ENCODE data around the gene ZNF423.

DNA sequence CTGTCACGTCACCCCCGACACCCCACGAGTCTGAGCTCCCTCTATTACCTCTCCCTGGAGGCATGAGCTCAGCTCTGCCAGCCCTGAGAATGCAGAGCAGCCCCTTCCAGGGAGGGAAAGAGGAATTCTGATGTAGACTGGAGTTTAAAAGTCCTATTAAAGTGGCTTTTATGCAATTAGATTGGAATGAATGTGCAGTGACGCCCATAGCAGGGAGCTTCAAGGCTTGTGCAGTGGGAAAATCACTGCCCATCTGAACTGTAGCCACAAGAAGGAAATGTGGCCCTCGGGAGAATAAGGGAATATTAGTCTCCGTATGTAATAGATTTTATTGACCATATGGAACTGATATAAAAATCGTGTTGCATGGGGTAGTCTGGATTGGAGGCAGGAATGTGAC, 66.9 kb downstream of the ZNF423 start:
- no peak for TF ChIP-seq EZH2 (IDR thresholded peaks at IDR 0.05; ENCODE audit: insufficient read depth, poor library complexity, severe bottlenecking)
- no peak for TF ChIP-seq EZH2phosphoT487 (IDR thresholded peaks at IDR 0.05; ENCODE audit: insufficient read depth, low read depth)

Measured in GM23248 (cell line).